Tibial nerve (tissue), 3 donors: ENCODE results near the gene DUSP21.

Experiments
- EP300 ChIP-seq, 2 donors: sonication (generic); formaldehyde crosslinking; IDR thresholded peaks; one replicate each; pipeline ENCODE4 v1.6.1; 2017; ENCODE audit warnings: antibody characterized with exemption in 2 of 2, mild to moderate bottlenecking in 1 of 2
- POLR2A ChIP-seq, 2 donors: fragments of 450-650 bp; IDR thresholded peaks; one replicate each; pipeline ENCODE4 v1.6.1; 2017; ENCODE audit warnings: antibody characterized with exemption in 2 of 2, mild to moderate bottlenecking in 2 of 2, moderate library complexity in 2 of 2

GRCh38 chrX:44817029-44817428 is 26.8 kb upstream of the DUSP21 start:
- TF ChIP-seq POLR2A (IDR thresholded peaks at IDR 0.05) (no peak), EP300 (IDR thresholded peaks at IDR 0.05) (no peak)
